Measurements from ENCODE around the gene SLC30A10. TPM values are rescaled to one million over a fixed set of nuclear protein-coding genes. Genes with fewer than 3 reads are reported as not detected.

Gene SLC30A10
- total RNA-seq, 1 experiment from 2014 or later: 0.09 TPM

- Histone ChIP-seq H3K79me1 (ENCODE audit: insufficient read depth, low read depth, low read length, poor library complexity, severe bottlenecking) (no peaks in the 10 kb centered on the region), H3T11ph (ENCODE audit: low read length) (no peak overlapping the region), H3K27me3 (ENCODE audit: insufficient read depth, low read length) (no peaks in the 10 kb centered on the region), H2AFZ (ENCODE audit: low read length) (no peak overlapping the region), H2BK20ac (ENCODE audit: low read depth, low read length, poor library complexity, severe bottlenecking) (no peak overlapping the region), H3K23ac (ENCODE audit: insufficient read length, low read depth, low read length) (no peak overlapping the region), H2BK5ac (ENCODE audit: insufficient read length, low read length) (no peak overlapping the region), H3K18ac (ENCODE audit: insufficient read length, low read depth, low read length) (no peak overlapping the region), H4K8ac (replicated peaks; ENCODE audit: insufficient read length, low read depth, low read length) (no peak overlapping the region), H4K20me1 (ENCODE audit: control insufficient read depth, insufficient read depth, insufficient read length) (no peaks in the 10 kb centered on the region), H3K4me2 (ENCODE audit: insufficient read depth, insufficient read length, low read length) (no peak overlapping the region), H3K27ac (ENCODE audit: insufficient read length, low read depth, low read length) (no peak overlapping the region), H3K9me3 (ENCODE audit: control insufficient read depth, low read depth, low read length) (no peaks in the 10 kb centered on the region), H4K5ac (ENCODE audit: insufficient read length, low read depth, low read length) (no peak overlapping the region), H4K91ac (ENCODE audit: insufficient read length, low read depth, low read length) (no peak overlapping the region), H2BK12ac (ENCODE audit: insufficient read length, low read depth, low read length) (no peak overlapping the region), H3K56ac (ENCODE audit: insufficient read length, low read depth, low read length) (no peak overlapping the region), H3K4ac (ENCODE audit: low read depth, low read length) (no peak overlapping the region), H2BK120ac (ENCODE audit: low read depth, low read length, poor library complexity, severe bottlenecking) (no peak overlapping the region), H3K4me1 (ENCODE audit: insufficient read depth, low read length) (no peaks in the 10 kb centered on the region), H3K79me2 (ENCODE audit: insufficient read depth, low read length) (no peaks in the 10 kb centered on the region), H3K9ac (ENCODE audit: extremely low read depth, insufficient read length, low read length) (no peak overlapping the region), H2BK15ac (ENCODE audit: low read depth, low read length) (no peak overlapping the region), H2AK5ac (ENCODE audit: insufficient read length, low read length) (no peak overlapping the region), H3K23me2 (ENCODE audit: insufficient read length, low read depth, low read length, poor library complexity, severe bottlenecking) (no peaks in the 10 kb centered on the region), H3K14ac (ENCODE audit: insufficient read depth, low read length) (no peak overlapping the region)
- H3K9me3 Mint-ChIP-seq: no peaks in the 10 kb centered on the region
- no peaks in the 10 kb centered on the region; the same call in 1 of the 2 replicates for H3K27me3 Mint-ChIP-seq (ENCODE audit: low read depth)
- H3K4me3 Mint-ChIP-seq: no peak overlapping the region
- H3K36me3 Mint-ChIP-seq (ENCODE audit: insufficient read depth in 1 of 3, low read depth in 3 of 3): no peaks in the 10 kb centered on the region
- DNase-seq: no peak
- WGBS (ENCODE audit: extremely low coverage, insufficient read length, low lambda C conversion rate): no CpG with 5 or more reads among the region's 3 CpGs
- no peak overlapping the region for H3K27ac Mint-ChIP-seq
- H3K4me1 Mint-ChIP-seq: no peaks in the 10 kb centered on the region
- TF ChIP-seq, protein P1, sequence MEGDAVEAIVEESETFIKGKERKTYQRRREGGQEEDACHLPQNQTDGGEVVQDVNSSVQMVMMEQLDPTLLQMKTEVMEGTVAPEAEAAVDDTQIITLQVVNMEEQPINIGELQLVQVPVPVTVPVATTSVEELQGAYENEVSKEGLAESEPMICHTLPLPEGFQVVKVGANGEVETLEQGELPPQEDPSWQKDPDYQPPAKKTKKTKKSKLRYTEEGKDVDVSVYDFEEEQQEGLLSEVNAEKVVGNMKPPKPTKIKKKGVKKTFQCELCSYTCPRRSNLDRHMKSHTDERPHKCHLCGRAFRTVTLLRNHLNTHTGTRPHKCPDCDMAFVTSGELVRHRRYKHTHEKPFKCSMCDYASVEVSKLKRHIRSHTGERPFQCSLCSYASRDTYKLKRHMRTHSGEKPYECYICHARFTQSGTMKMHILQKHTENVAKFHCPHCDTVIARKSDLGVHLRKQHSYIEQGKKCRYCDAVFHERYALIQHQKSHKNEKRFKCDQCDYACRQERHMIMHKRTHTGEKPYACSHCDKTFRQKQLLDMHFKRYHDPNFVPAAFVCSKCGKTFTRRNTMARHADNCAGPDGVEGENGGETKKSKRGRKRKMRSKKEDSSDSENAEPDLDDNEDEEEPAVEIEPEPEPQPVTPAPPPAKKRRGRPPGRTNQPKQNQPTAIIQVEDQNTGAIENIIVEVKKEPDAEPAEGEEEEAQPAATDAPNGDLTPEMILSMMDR (conservative IDR thresholded peaks at IDR 0.05): no peak
These were observed 33.3 kb upstream of the SLC30A10 start for GRCh38 chr1:219961684-219962083.
